Pancreas (tissue), 10 donors: ENCODE measurements around the gene WNT2B. TPM values are rescaled to one million over a fixed set of nuclear protein-coding genes. Genes with fewer than 3 reads are reported as not detected.

ENCODE experiments used
- ATAC-seq, 4 donors: fragments of 200-7000 bp; cut with Tn5 transposase; one replicate each; pipeline versions ENCODE4 v1.8.0 to v1.9.1; 2020; ENCODE audit warnings: mild to moderate bottlenecking in 4 of 4, moderate library complexity in 4 of 4
- DNase-seq, 6 donors: peaks; one replicate each; pipeline ENCODE4 v3.0.0-alpha.2; 2020
- FAIRE-seq: peaks from 2 replicates; lab custom pipeline; 2012; peaks lifted over from hg19 to GRCh38; lab: Jason Lieb, UNC
- H3K27ac ChIP-seq, 4 donors: fragments of 200-600 bp; sonication (generic); 1 replicate in 3 of 4; 2 replicates in 1 of 4; pipeline versions ENCODE4 v1.5.0 to v1.8.0; 2020
- H3K27me3 ChIP-seq, 4 donors: fragments of 200-600 bp; one replicate each; pipeline ENCODE4 v1.8.0; 2021
- H3K36me3 ChIP-seq, 3 donors: fragments of 200-600 bp; sonication (generic) in 1 of 3; one replicate each; pipeline versions ENCODE4 v1.5.0 to v1.8.0; 2020 to 2021
- H3K4me1 ChIP-seq, 3 donors: fragments of 200-600 bp; one replicate each; pipeline ENCODE4 v1.8.0; 2021
- H3K4me3 ChIP-seq, 4 donors: fragments of 200-600 bp; sonication (generic) in 2 of 4; one replicate each; pipeline versions ENCODE4 v1.5.0 to v1.8.0; 2020 to 2021
- H3K9me3 ChIP-seq, 4 donors: fragments of 200-600 bp; one replicate each; pipeline ENCODE4 v1.8.0; 2021
- WGBS, 2 donors: extraction: QIAGEN DNeasy Blood & Tissue Kit; methylation state at CpG; one replicate each; pipeline ENCODE4 v1.1.7; 2013; 5-methylcytosine and 5-hydroxymethylcytosine counted together
- intact Hi-C, 3 donors: fragments of 100-400 bp; cut with DNase I; formaldehyde crosslinking; loops; one replicate each; pipeline versions ENCODE4 v1.11.1 to v1.14.2; 2022
- polyA plus RNA-seq, 2 donors: library from polyadenylated mRNA; stranded (reverse); fragments of 200-250 nt; gene quantifications; one replicate each; pipeline ENCODE4 v1.2.3, GENCODE V29; 2013
- total RNA-seq, 6 donors: library from RNA; stranded (reverse); fragmentation: NEBNext Ultra II Directional in 4 of 6; extraction: Animal tissue kit (Norgen Biotek cat#: 25700) in 4 of 6; gene quantifications; one replicate each; pipeline versions ENCODE4 v1.2.1 to v1.2.4, GENCODE V29; 2021 to 2023
- TF ChIP-seq, protein P1 (sequence below), 4 donors: fragments of 200-600 bp; sonication (generic) in 3 of 4; IDR thresholded peaks; one replicate each; pipeline versions ENCODE4 v1.5.0 to v1.8.0; 2021; ENCODE audit warnings: antibody characterized with exemption in 4 of 4
- donor health status: healthy with polysubstance abuse.
- donor health status: DM: no; HTN: no; CAD: no; lungs with moderate emphysema.
- donor health status: DM: no; HTN: no; CAD: no.
- donor health status: control.
- donor health status: control.
- donor health status: Bipolar disorder and iron deficiency.
- donor health status: DM: yes; HTN: yes; CAD: no.
- donor health status: DM: no; HTN: no; CAD: no.
- donor health status: DM: no; HTN: no; CAD: no.
- donor health status: DM: yes; HTN: yes; CAD: no.

WNT2B gene
- total and polyA plus RNA-seq, 8 donors, result 0.79 to 2.7 (median 1.4) TPM

DNA sequence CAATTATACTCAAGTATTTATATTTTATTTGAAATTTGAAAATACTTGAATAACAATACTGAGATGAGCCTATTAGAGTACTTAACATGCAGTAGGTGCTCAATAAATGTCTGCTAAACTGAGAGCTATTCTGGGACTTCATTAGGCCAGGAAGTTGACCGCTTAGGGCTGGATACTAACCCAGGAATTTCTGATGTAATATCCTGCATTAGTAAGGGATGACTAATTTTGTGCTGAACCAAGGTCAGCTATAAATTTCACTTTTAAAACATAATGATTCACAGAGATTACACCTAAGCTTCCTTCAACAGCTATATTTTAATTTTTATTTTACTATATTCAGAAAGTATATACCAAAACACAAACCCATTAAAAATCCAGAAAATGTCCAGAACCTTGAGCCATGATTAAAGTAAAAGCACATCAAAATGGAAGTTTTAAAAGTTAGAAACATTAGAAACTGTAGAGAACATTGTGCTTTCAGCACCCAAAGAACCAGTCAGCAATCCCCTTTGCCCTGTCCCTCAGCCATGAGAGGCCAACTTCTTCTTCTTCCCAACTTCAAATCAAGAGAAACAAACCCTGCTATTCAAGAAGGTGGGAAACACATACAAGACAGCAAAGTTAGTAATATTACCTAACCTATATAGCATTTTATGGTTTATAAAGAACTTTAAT, 35.4 kb downstream of the WNT2B start:
- peak in 3 of 4 donors; percentile 72 to 83 (median 81) for ATAC-seq
- TF ChIP-seq, protein P1, sequence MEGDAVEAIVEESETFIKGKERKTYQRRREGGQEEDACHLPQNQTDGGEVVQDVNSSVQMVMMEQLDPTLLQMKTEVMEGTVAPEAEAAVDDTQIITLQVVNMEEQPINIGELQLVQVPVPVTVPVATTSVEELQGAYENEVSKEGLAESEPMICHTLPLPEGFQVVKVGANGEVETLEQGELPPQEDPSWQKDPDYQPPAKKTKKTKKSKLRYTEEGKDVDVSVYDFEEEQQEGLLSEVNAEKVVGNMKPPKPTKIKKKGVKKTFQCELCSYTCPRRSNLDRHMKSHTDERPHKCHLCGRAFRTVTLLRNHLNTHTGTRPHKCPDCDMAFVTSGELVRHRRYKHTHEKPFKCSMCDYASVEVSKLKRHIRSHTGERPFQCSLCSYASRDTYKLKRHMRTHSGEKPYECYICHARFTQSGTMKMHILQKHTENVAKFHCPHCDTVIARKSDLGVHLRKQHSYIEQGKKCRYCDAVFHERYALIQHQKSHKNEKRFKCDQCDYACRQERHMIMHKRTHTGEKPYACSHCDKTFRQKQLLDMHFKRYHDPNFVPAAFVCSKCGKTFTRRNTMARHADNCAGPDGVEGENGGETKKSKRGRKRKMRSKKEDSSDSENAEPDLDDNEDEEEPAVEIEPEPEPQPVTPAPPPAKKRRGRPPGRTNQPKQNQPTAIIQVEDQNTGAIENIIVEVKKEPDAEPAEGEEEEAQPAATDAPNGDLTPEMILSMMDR (IDR thresholded peaks at IDR 0.05), result no peak
- H3K27ac ChIP-seq, result peak overlapping the region in 2 of 4 donors; percentile 40 to 51
- no peaks in the 10 kb centered on the region for H3K4me1 ChIP-seq
- no peak overlapping the region for H3K4me3 ChIP-seq
- intact Hi-C loops, result no loop called here
- H3K9me3 ChIP-seq, result no peaks in the 10 kb centered on the region
- H3K27me3 ChIP-seq, result no peaks in the 10 kb centered on the region
- peaks cover 0 to 13% (median 0%) of the 10 kb centered on the region in 3 donors for H3K36me3 ChIP-seq
- DNase-seq, result no peak
- 77 to 81% methylated on average over 1 of the region's 1 CpG for WGBS, 2 donors
- FAIRE-seq, result no peak

- TF ChIP-seq, protein P1 (IDR thresholded peaks at IDR 0.05), result no peak
- H3K9me3 ChIP-seq, result no peaks in the 10 kb centered on the region
- WGBS, 2 donors, result 68 to 73% methylated on average over 3 of the region's 3 CpGs
- H3K4me1 ChIP-seq, result no peaks in the 10 kb centered on the region
- DNase-seq, result no peak
- H3K4me3 ChIP-seq, result no peak overlapping the region
- intact Hi-C loops, result no loop called here
- ATAC-seq, result no peak
- peaks cover 0 to 13% (median 0%) of the 10 kb centered on the region in 3 donors for H3K36me3 ChIP-seq
- H3K27ac ChIP-seq, result peak overlapping the region in 2 of 4 donors; percentile 40 to 51
- no peak for FAIRE-seq
- no peaks in the 10 kb centered on the region for H3K27me3 ChIP-seq
Measured at GRCh38 chr1:112544751-112545150, 36.0 kb downstream of the WNT2B start.

- Histone ChIP-seq H3K36me3 (peaks cover 0 to 13% (median 0%) of the 10 kb centered on the region in 3 donors), H3K4me1 (no peaks in the 10 kb centered on the region), H3K4me3 (no peak overlapping the region), H3K27ac (no peak overlapping the region), H3K27me3 (no peaks in the 10 kb centered on the region), H3K9me3 (no peaks in the 10 kb centered on the region)
- ATAC-seq, result no peak
- FAIRE-seq, result no peak
- intact Hi-C loops, result no loop called here
- TF ChIP-seq, protein P1 (IDR thresholded peaks at IDR 0.05), result no peak
- 97 to 98% methylated on average over 2 of the region's 2 CpGs for WGBS, 2 donors
- no peak for DNase-seq
Measured at GRCh38 chr1:112546076-112546475, 37.3 kb downstream of the WNT2B start.

DNA sequence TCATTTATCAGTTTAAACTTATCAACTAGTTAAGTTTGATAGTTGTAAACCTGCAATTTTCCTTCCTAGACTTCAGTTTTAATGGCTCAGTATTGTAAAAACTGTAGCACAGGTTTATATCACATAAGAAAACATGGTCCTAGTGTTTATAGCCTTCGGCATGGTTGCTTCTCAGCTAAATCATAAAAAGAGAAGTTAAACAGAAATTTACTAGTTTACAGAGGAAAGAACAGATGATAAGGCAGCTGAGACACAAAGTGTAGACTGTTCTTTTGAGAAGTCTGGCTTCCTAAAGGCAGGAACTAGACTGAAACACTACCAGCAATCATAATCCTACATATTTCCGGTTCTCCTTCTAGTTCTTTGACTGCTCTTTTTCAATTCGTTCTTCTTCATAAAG, 39.8 kb downstream of the WNT2B start:
- H3K36me3 ChIP-seq, result peaks cover 0 to 4% (median 0%) of the 10 kb centered on the region in 3 donors
- H3K4me3 ChIP-seq, result no peak overlapping the region
- intact Hi-C loops, result no loop called here
- TF ChIP-seq, protein P1 (IDR thresholded peaks at IDR 0.05), result no peak
- no peaks in the 10 kb centered on the region for H3K9me3 ChIP-seq
- ATAC-seq, result no peak
- H3K27ac ChIP-seq, result no peak overlapping the region
- no peaks in the 10 kb centered on the region for H3K4me1 ChIP-seq
- no peak for DNase-seq
- no peak for FAIRE-seq
- 80 to 92% methylated on average over 3 of the region's 3 CpGs for WGBS, 2 donors
- no peaks in the 10 kb centered on the region for H3K27me3 ChIP-seq

DNA sequence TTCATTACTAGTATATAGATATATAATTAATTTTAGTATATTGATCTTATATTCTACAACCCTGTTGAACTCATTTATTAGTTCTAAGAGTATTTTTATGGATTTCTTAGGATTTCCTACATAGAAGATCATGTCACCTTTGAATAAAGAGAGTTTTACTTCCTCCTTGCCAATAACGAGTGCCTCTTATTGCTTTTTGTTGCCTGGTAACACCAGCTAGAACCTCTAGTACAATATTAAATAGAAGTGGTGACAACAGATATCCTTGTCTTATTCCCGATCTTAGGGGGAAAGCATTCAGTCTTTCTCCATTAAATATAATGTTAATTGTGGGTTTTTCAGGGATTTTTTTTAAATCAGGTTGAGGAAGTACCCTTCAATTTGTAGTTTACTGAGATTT, 40.8 kb downstream of the WNT2B start:
- TF ChIP-seq, protein P1 (IDR thresholded peaks at IDR 0.05), result no peak
- ATAC-seq, result peak in 1 of 4 donors; percentile 61
- no peak overlapping the region for H3K4me3 ChIP-seq
- no peak overlapping the region for H3K27ac ChIP-seq
- H3K4me1 ChIP-seq, result no peaks in the 10 kb centered on the region
- peaks cover 0 to 4% (median 0%) of the 10 kb centered on the region in 3 donors for H3K36me3 ChIP-seq
- no peak for FAIRE-seq
- no peak for DNase-seq
- no peaks in the 10 kb centered on the region for H3K9me3 ChIP-seq
- intact Hi-C loops, result no loop called here
- H3K27me3 ChIP-seq, result no peaks in the 10 kb centered on the region
- 57 to 70% methylated on average over 2 of the region's 2 CpGs for WGBS, 2 donors
